ENCODE results near the gene SNX8. TPM values are rescaled to one million over a fixed set of nuclear protein-coding genes. Genes with fewer than 3 reads are reported as not detected.

The SNX8 gene
- polyA plus RNA-seq, 1 experiment = 40.2 TPM

DNA sequence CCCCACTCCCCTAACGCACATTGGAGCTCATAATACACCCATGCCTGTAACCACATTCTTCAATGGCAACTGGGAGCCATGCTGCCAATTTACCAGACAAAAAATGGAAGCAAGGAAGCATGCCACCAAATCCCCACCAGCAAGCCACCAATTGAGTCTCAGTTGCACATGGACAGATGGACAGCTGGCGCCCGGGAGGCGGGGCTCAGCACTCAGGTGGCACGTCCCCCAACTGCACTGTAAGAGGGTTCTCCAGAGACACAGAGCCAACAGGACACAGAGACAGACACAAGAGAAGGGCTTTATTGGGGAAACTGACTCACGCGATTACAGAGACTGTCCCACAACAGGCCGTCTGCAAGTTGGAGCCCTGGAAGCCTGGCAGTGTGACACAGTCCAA is 84.0 kb downstream of the SNX8 start:
- no peak for DNase-seq (ENCODE audit: low read depth, low spot score)
- TF ChIP-seq, protein P1, sequence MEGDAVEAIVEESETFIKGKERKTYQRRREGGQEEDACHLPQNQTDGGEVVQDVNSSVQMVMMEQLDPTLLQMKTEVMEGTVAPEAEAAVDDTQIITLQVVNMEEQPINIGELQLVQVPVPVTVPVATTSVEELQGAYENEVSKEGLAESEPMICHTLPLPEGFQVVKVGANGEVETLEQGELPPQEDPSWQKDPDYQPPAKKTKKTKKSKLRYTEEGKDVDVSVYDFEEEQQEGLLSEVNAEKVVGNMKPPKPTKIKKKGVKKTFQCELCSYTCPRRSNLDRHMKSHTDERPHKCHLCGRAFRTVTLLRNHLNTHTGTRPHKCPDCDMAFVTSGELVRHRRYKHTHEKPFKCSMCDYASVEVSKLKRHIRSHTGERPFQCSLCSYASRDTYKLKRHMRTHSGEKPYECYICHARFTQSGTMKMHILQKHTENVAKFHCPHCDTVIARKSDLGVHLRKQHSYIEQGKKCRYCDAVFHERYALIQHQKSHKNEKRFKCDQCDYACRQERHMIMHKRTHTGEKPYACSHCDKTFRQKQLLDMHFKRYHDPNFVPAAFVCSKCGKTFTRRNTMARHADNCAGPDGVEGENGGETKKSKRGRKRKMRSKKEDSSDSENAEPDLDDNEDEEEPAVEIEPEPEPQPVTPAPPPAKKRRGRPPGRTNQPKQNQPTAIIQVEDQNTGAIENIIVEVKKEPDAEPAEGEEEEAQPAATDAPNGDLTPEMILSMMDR (IDR thresholded peaks at IDR 0.05; ENCODE audit: low read depth, low read length) = no peak
- no peaks in the 10 kb centered on the region for H3K9me3 ChIP-seq (ENCODE audit: control insufficient read depth, insufficient read depth, low read length)
- no peak overlapping the region for H3K27ac ChIP-seq (ENCODE audit: low read depth, low read length)
- CTCF ChIA-PET = interaction anchor here (0.7 kb wide), 1 partner anchor 651 kb away, joined by 3 read pairs; no protein-coding TSS in a partner anchor
- H3K27me3 ChIP-seq (ENCODE audit: control insufficient read depth, insufficient read depth, low read length) = no peaks in the 10 kb centered on the region
- POLR2A ChIA-PET = no interaction called here
- no peak overlapping the region for H3K4me3 ChIP-seq (ENCODE audit: low read depth, low read length)

DNA sequence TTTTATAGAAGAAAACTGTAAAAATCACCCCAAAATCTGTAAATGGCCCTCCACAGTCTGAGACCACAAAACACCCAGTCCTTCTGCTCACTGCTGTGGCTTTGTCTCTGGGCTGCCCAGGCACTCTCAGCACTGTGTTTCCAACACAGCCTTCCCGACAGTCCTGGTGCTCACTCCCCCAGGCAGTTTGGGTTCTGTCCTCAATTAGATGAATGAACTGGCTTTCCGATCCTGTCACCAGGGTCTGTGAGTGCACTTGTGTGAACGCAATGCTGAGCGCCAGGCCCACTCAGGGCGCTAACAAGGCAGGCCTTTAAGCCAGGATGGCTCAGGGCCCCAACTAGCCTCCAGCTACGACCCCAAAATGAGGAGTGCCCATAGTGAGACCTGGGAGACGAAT is 84.8 kb downstream of the SNX8 start:
- CTCF ChIA-PET = no interaction called here
- Histone ChIP-seq H3K27ac (ENCODE audit: low read depth, low read length) (no peak overlapping the region), H3K27me3 (ENCODE audit: control insufficient read depth, insufficient read depth, low read length) (no peaks in the 10 kb centered on the region), H3K9me3 (ENCODE audit: control insufficient read depth, insufficient read depth, low read length) (no peaks in the 10 kb centered on the region), H3K4me3 (ENCODE audit: low read depth, low read length) (no peak overlapping the region)
- no peak for DNase-seq (ENCODE audit: low read depth, low spot score)
- TF ChIP-seq, protein P1 (IDR thresholded peaks at IDR 0.05; ENCODE audit: low read depth, low read length) = no peak
- POLR2A ChIA-PET = no interaction called here

DNA sequence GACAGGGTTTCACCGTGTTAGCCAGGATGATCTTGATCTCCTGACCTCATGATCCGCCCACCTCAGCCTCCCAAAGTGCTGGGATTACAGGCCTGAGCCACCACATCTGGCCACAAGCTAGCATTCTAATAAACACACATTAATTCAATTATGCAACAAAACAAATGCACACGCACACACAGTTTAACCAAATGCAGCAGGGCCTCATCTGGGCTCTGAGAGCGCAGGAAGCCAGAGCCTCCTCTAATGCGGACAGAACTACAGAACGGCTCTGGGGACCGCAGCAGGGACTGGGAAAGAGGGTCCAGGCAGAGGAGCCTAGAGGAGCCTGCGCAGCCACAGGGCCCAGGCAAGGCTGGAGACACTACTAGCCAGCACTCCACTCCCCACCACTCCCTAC is 85.3 kb downstream of the SNX8 start:
- Histone ChIP-seq H3K27me3 (ENCODE audit: control insufficient read depth, insufficient read depth, low read length) (no peaks in the 10 kb centered on the region), H3K27ac (ENCODE audit: low read depth, low read length) (no peak overlapping the region), H3K4me3 (ENCODE audit: low read depth, low read length) (no peak overlapping the region), H3K9me3 (ENCODE audit: control insufficient read depth, insufficient read depth, low read length) (no peaks in the 10 kb centered on the region)
- POLR2A ChIA-PET = no interaction called here
- CTCF ChIA-PET = interaction anchor here (0.6 kb wide), 1 partner anchor 724 kb away, joined by 4 read pairs; no protein-coding TSS in a partner anchor
- TF ChIP-seq, protein P1 (IDR thresholded peaks at IDR 0.05; ENCODE audit: low read depth, low read length) = no peak
- DNase-seq (ENCODE audit: low read depth, low spot score) = no peak

DNA sequence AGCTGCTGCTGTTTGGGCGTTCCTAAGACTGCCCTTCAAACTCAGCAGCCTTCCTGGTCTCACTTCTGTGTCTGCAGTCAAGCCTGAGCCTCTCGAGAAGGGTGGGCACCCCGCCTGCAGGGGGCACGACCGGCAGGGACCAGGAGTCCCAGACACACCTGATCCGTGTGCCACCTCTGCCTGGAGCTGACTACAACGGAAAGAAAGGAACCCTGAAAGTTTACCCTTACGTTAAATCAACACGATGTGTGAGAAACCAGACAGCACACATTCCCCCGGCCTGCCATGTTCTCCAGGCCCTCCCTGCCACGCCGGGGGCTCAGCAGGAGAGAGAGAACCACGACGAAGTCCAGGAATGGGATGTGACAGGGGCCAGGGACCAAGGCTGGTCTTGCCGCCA is 86.5 kb downstream of the SNX8 start:
- H3K27ac ChIP-seq (ENCODE audit: low read depth, low read length) = no peak overlapping the region
- DNase-seq (ENCODE audit: low read depth, low spot score) = no peak
- H3K27me3 ChIP-seq (ENCODE audit: control insufficient read depth, insufficient read depth, low read length) = no peaks in the 10 kb centered on the region
- H3K9me3 ChIP-seq (ENCODE audit: control insufficient read depth, insufficient read depth, low read length) = no peaks in the 10 kb centered on the region
- H3K4me3 ChIP-seq (ENCODE audit: low read depth, low read length) = no peak overlapping the region
- ChIA-PET CTCF (no interaction called here), POLR2A (no interaction called here)
- TF ChIP-seq, protein P1 (IDR thresholded peaks at IDR 0.05; ENCODE audit: low read depth, low read length) = no peak

DNA sequence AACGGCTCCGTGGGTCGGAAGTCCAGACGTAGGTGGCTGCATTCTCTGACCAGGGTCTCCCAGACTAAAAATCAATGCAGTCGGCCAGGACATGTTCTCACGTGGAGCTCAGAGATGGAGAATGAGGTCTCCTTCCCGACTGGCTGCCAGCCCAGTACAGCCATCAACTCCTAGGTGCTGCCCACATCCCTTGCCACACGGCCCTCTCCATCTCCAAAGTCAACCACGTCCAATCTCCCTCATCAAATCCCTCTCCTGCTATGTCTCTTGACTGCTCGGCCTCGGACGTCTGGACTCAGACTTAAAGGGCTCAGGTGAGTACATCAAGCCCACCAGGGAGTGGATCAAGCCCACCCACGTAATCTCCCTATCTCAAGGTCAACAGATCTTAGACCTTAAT is 88.4 kb downstream of the SNX8 start:
- DNase-seq (ENCODE audit: low read depth, low spot score) = no peak
- ChIA-PET CTCF (no interaction called here), POLR2A (no interaction called here)
- Histone ChIP-seq H3K9me3 (ENCODE audit: control insufficient read depth, insufficient read depth, low read length) (no peaks in the 10 kb centered on the region), H3K27me3 (ENCODE audit: control insufficient read depth, insufficient read depth, low read length) (no peaks in the 10 kb centered on the region), H3K4me3 (ENCODE audit: low read depth, low read length) (no peak overlapping the region), H3K27ac (ENCODE audit: low read depth, low read length) (no peak overlapping the region)
- TF ChIP-seq, protein P1 (IDR thresholded peaks at IDR 0.05; ENCODE audit: low read depth, low read length) = no peak
